Astrocyte of the cerebellum (primary cell): ENCODE measurements around the gene PWP1.

ENCODE experiments used
- DNase-seq: peaks from one replicate; pipeline ENCODE4 v3.0.0-alpha.2; 2011; ENCODE audit warnings: low read depth
- H3K4me3 ChIP-seq: 2 replicates; pipeline ENCODE4 v1.5.1; 2011; ENCODE audit warnings: mild to moderate bottlenecking, low read depth, low read length, moderate library complexity
- CTCF ChIP-seq: IDR thresholded peaks from 2 replicates; pipeline ENCODE4 v1.5.1; 2012; ENCODE audit warnings: low read length, low read depth, moderate library complexity, mild to moderate bottlenecking; ENCODE audit errors: missing control alignments
- in situ Hi-C: cut with HindIII; loops from 2 replicates; pipeline ENCODE4 v1.10.0; 2017; ENCODE audit warnings: low sequenced_read_pairs

The PWP1 gene

GRCh38 chr12:107685360-107686248 lies at the start of gene PWP1:
PWP1 (plus strand) TSS chr12:107685799; CDS start chr12:107685900, 101 bp downstream.
- DNase-seq, result peak; percentile 90
- peak within 1 kb of the TSS; percentile 99 for H3K4me3 ChIP-seq
- in situ Hi-C loops, result loop anchor here (5.0 kb wide), 1 partner anchor 57 kb away; no protein-coding TSS in a partner anchor
- TF ChIP-seq CTCF, result no peak

GRCh38 chr12:107641154-107641553 lies 44.4 kb upstream of the PWP1 start:
- in situ Hi-C loops, result no loop called here
- TF ChIP-seq CTCF, result no peak
- DNase-seq, result no peak
- H3K4me3 ChIP-seq, result no peak overlapping the region

- in situ Hi-C loops, result no loop called here
- H3K4me3 ChIP-seq, result no peak overlapping the region
- no peak for TF ChIP-seq CTCF
- no peak for DNase-seq
Measured at GRCh38 chr12:107642240-107642639, 43.4 kb upstream of the PWP1 start.

GRCh38 chr12:107645630-107646333 lies 39.8 kb upstream of the PWP1 start:
- in situ Hi-C loops, result no loop called here
- no peak for DNase-seq
- no peak overlapping the region for H3K4me3 ChIP-seq
- no peak for TF ChIP-seq CTCF

- no peak overlapping the region for H3K4me3 ChIP-seq
- in situ Hi-C loops, result no loop called here
- no peak for DNase-seq
- TF ChIP-seq CTCF, result no peak
Measured at GRCh38 chr12:107646436-107646835, 39.2 kb upstream of the PWP1 start.

- H3K4me3 ChIP-seq, result no peak overlapping the region
- in situ Hi-C loops, result loop anchor here (25.0 kb wide), 1 partner anchor 238 kb away; no protein-coding TSS in a partner anchor
- no peak for TF ChIP-seq CTCF
Measured at GRCh38 chr12:107649661-107650061, 35.9 kb upstream of the PWP1 start.

More at GRCh38 chr12:107649661-107650061, 35.9 kb upstream of the PWP1 start:
- DNase-seq, result no peak
